GM12878 (cell line): ENCODE results near the gene LRRC61. TPM values are rescaled to one million over a fixed set of nuclear protein-coding genes. Genes with fewer than 3 reads are reported as not detected.

Experiments used
- ATAC-seq: fragments of 200-7000 bp; cut with Tn5 transposase; 3 replicates; pipeline ENCODE4 v1.9.1; 2020; ENCODE audit warnings: mild to moderate bottlenecking, moderate library complexity
- BruUV-seq: library from RNA; stranded (reverse); fragments of 400-500 nt; replicated peaks from 2 replicates; lab custom pipeline; 2021; lab: Mats Ljungman, UMichigan
- CTCF ChIA-PET: fragments of 300-600 bp; sonication (Branson Sonifier 250); formaldehyde crosslinking; extraction: SDS; loops from one replicate; lab custom pipeline; 2021; ENCODE audit warnings: inconsistent platforms; lab: Yijun Ruan, JAX
- POLR2A ChIA-PET: fragments of 350-600 bp; formaldehyde crosslinking; extraction: SDS; loops from one replicate; lab custom pipeline; 2021; ENCODE audit warnings: inconsistent platforms; lab: Charles Lee
- RAD21 ChIA-PET: fragments of 300-600 bp; sonication (Branson Sonifier 250); formaldehyde crosslinking; loops from one replicate; lab custom pipeline; 2023; ENCODE audit warnings: antibody characterized with exemption; ENCODE audit not compliant: unreplicated experiment; lab: Charles Lee
- SMC1A ChIA-PET: fragments of 300-600 bp; sonication (Branson Sonifier 250); formaldehyde crosslinking; loops from one replicate; lab custom pipeline; 2023; ENCODE audit not compliant: unreplicated experiment, uncharacterized antibody; lab: Charles Lee
- DNase-seq: peaks from one replicate; pipeline ENCODE4 v3.0.0-alpha.2; 2011; ENCODE audit warnings: low read depth, low spot score
- FAIRE-seq: peaks from 3 replicates; lab custom pipeline; 2011; peaks lifted over from hg19 to GRCh38; lab: Jason Lieb, UNC
- H2AFZ ChIP-seq: 2 replicates; pipeline ENCODE4 v1.6.0; 2011; ENCODE audit warnings: low read depth, low read length, control low read depth; ENCODE audit not compliant: control insufficient read depth
- H3K27ac ChIP-seq: 2 replicates; pipeline ENCODE4 v1.5.1; 2011; ENCODE audit warnings: control low read depth; ENCODE audit not compliant: control insufficient read depth, insufficient read depth
- H3K27me3 ChIP-seq, 2 experiments: replicated peaks in 1 of 2; 2 replicates each; pipeline versions ENCODE4 v1.6.0 to v1.6.1; 2011; ENCODE audit warnings: low read length in 1 of 2; ENCODE audit not compliant: control insufficient read depth in 2 of 2, insufficient read depth in 2 of 2
- H3K36me3 ChIP-seq, 2 experiments: 2 replicates each; pipeline ENCODE4 v1.5.1; 2011; ENCODE audit warnings: low read length in 1 of 2; ENCODE audit not compliant: control insufficient read depth in 2 of 2, insufficient read depth in 2 of 2
- H3K4me1 ChIP-seq: 2 replicates; pipeline ENCODE4 v1.6.1; 2011; ENCODE audit warnings: mild to moderate bottlenecking, low read length, moderate library complexity, mixed read lengths; ENCODE audit not compliant: control insufficient read depth, insufficient read depth
- H3K4me2 ChIP-seq: 2 replicates; pipeline ENCODE4 v1.6.0; 2011; ENCODE audit warnings: control low read depth; ENCODE audit not compliant: control insufficient read depth, insufficient read depth
- H3K4me3 ChIP-seq: fragments of 200-600 bp; sonication (generic); 2 replicates; pipeline ENCODE4 v1.5.1; 2016
- H3K79me2 ChIP-seq: 2 replicates; pipeline ENCODE4 v1.6.0; 2011; ENCODE audit warnings: low read length; ENCODE audit not compliant: control insufficient read depth, insufficient read depth
- H3K9ac ChIP-seq: 2 replicates; pipeline ENCODE4 v1.8.0; 2011; ENCODE audit warnings: low read length, control low read depth, mixed read lengths; ENCODE audit not compliant: control insufficient read depth, insufficient read depth
- H3K9me3 ChIP-seq: replicated peaks from 3 replicates; pipeline ENCODE4 v1.5.1; 2011; ENCODE audit warnings: mild to moderate bottlenecking, low read length; ENCODE audit not compliant: control insufficient read depth, insufficient read depth
- H4K20me1 ChIP-seq: 2 replicates; pipeline ENCODE4 v1.6.0; 2011; ENCODE audit not compliant: control insufficient read depth, insufficient read depth
- BHLHE40 ChIP-seq, 2 experiments: fragments of 450-650 bp in 1 of 2; IDR thresholded peaks; 2 replicates each; pipeline ENCODE4 v1.6.1; 2011 to 2017; ENCODE audit warnings: low read depth in 2 of 2, borderline replicate concordance in 1 of 2, improper control_type of control experiment in 1 of 2, low read length in 1 of 2, mild to moderate bottlenecking in 1 of 2
- HDAC6 ChIP-seq: fragments of 200-600 bp; sonication (generic); IDR thresholded peaks from one replicate; pipeline ENCODE4 v1.8.0; 2017; ENCODE audit warnings: antibody characterized with exemption; ENCODE audit not compliant: unreplicated experiment
- HDGF ChIP-seq: fragments of 450-650 bp; IDR thresholded peaks from 2 replicates; pipeline ENCODE4 v1.6.1; 2016; ENCODE audit warnings: antibody characterized with exemption
- IRF3 ChIP-seq: fragments of 450-650 bp; IDR thresholded peaks from 2 replicates; pipeline ENCODE4 v1.6.1; 2014; ENCODE audit warnings: mild to moderate bottlenecking
- IRF4 ChIP-seq: IDR thresholded peaks from 2 replicates; pipeline ENCODE4 v1.6.1; 2011; ENCODE audit warnings: low read depth, low read length
- MEF2A ChIP-seq: IDR thresholded peaks from 2 replicates; pipeline ENCODE4 v1.6.1; 2011; ENCODE audit warnings: low read depth, mild to moderate bottlenecking, low read length, moderate library complexity; ENCODE audit not compliant: insufficient read depth
- MEF2B ChIP-seq: fragments of 450-650 bp; IDR thresholded peaks from 2 replicates; pipeline ENCODE4 v1.6.1; 2018; ENCODE audit warnings: mild to moderate bottlenecking, moderate library complexity; ENCODE audit not compliant: partially characterized antibody, poor library complexity, severe bottlenecking
- NBN ChIP-seq: fragments of 450-650 bp; IDR thresholded peaks from 2 replicates; pipeline ENCODE4 v1.6.1; 2016
- NFYB ChIP-seq: IDR thresholded peaks from 2 replicates; pipeline ENCODE4 v1.6.1; 2011; ENCODE audit warnings: low read depth, mild to moderate bottlenecking, low read length, improper control_type of control experiment, moderate library complexity; ENCODE audit not compliant: insufficient read depth
- SMAD5 ChIP-seq: IDR thresholded peaks from 2 replicates; pipeline ENCODE4 v1.6.1; 2016; ENCODE audit warnings: antibody characterized with exemption, low read depth
- SPI1 ChIP-seq: IDR thresholded peaks from 2 replicates; pipeline ENCODE4 v1.6.1; 2011; ENCODE audit warnings: low read depth, mild to moderate bottlenecking, low read length, moderate library complexity, borderline replicate concordance; ENCODE audit not compliant: insufficient read depth
- TCF12 ChIP-seq: IDR thresholded peaks from 2 replicates; pipeline ENCODE4 v1.6.1; 2011; ENCODE audit warnings: low read depth, mild to moderate bottlenecking, low read length
- USF1 ChIP-seq: IDR thresholded peaks from 2 replicates; pipeline ENCODE4 v1.6.1; 2011; ENCODE audit warnings: borderline replicate concordance, low read depth, mild to moderate bottlenecking, moderate library complexity, mixed read lengths, low read length; ENCODE audit not compliant: insufficient read depth; ENCODE audit errors: extremely low read length
- ZNF24 ChIP-seq: fragments of 450-650 bp; IDR thresholded peaks from 2 replicates; pipeline ENCODE4 v1.6.1; 2017; ENCODE audit warnings: antibody characterized with exemption, mild to moderate bottlenecking
- ZNF687 ChIP-seq: fragments of 450-650 bp; IDR thresholded peaks from 2 replicates; pipeline ENCODE4 v1.6.1; 2017; ENCODE audit warnings: mild to moderate bottlenecking, moderate library complexity
- WGBS: methylation state at CpG from one replicate; pipeline ENCODE4 v1.1.6; 2016; ENCODE audit warnings: low lambda C conversion rate; ENCODE audit not compliant: insufficient replicate concordance, insufficient coverage; ENCODE audit errors: missing lambda C conversion rate; 5-methylcytosine and 5-hydroxymethylcytosine counted together
- in situ Hi-C: fragments of 300-500 bp; cut with MboI; formaldehyde crosslinking; loops from 9 replicates; pipeline ENCODE4 v1.14.3; 2018; ENCODE audit warnings: mixed read lengths
- intact Hi-C: fragments of 100-400 bp; cut with micrococcal nuclease; formaldehyde crosslinking; loops from one replicate; pipeline ENCODE4 v1.14.2; 2022; ENCODE audit not compliant: unreplicated experiment
- polyA plus RNA-seq, 11 experiments: library from polyadenylated mRNA; depleted of rRNA in 4 of 11; unstranded in 6 of 11; stranded (reverse) in 5 of 11; fragments of >200 nt; fragmentation: Nextera tagmentation in 4 of 11; fragmentation: Illumina TruSeq in 1 of 11; extraction: Ambion mirVana in 4 of 11; extraction: Trizol in 1 of 11; gene quantifications; 1 replicate in 1 of 11; 2 replicates in 10 of 11; pipeline versions ENCODE4 v1.2.1 to v1.2.3, GENCODE V29; 2011 to 2016; ENCODE audit warnings: inconsistent platforms in 2 of 11, missing spikeins in 2 of 11, low read depth in 1 of 11
- total RNA-seq, 4 experiments: library from RNA; depleted of rRNA in 3 of 4; stranded (reverse); fragments of >200 nt in 3 of 4; fragmentation: Illumina TruSeq in 1 of 4; extraction: Trizol in 1 of 4; gene quantifications; 2 replicates each; pipeline versions ENCODE4 v1.2.1 to v1.2.3, GENCODE V29; 2013 to 2021
- TF ChIP-seq, protein P1 (sequence below): IDR thresholded peaks from 2 replicates; pipeline ENCODE4 v1.6.1; 2012; ENCODE audit warnings: low read length, inconsistent platforms

LRRC61 gene
- total and polyA plus RNA-seq, 10 of the 15 experiments (the other 5 are each of a cell fraction or from before 2014, with no cell fraction given) = 1.4 to 54.2 (median 21.8) TPM

GRCh38 chr7:150380463-150380862, 57.3 kb downstream of the LRRC61 start:
- Histone ChIP-seq H3K9ac (peak overlapping the region; percentile 84), H3K4me3 (peak overlapping the region; percentile 99), H3K4me1 (peaks cover 73% of the 10 kb centered on the region), H3K27me3 (no peaks in the 10 kb centered on the region), H3K9me3 (no peaks in the 10 kb centered on the region), H3K79me2 (peaks cover 58% of the 10 kb centered on the region), H3K36me3 (peaks cover 0 to 2% of the 10 kb centered on the region in 2 experiments; a peak in 2 of 4 replicates), H4K20me1 (no peaks in the 10 kb centered on the region; the same call in 1 of the 2 replicates), H3K4me2 (peak overlapping the region; percentile 58), H3K27ac (peak overlapping the region; percentile 97), H2AFZ (no peak overlapping the region)
- 2% methylated on average over 11 of the region's 11 CpGs for WGBS
- CTCF ChIA-PET = interaction anchor here (0.8 to 1.8 kb wide), 6 partner anchors 11 to 52 kb away, joined by 3 to 12 read pairs (median 4); a partner anchor contains a TSS
- DNase-seq (no peak), ATAC-seq (peak; percentile 6), FAIRE-seq (peak; percentile 56)
- in situ Hi-C loops (no loop called here), intact Hi-C loops (loop anchor here (1.0 to 2.0 kb wide), 2 partner anchors 20 to 41 kb away; no protein-coding TSS in a partner anchor)
- SMC1A ChIA-PET = interaction anchor here (1.1 to 2.0 kb wide), 8 partner anchors 11 to 287 kb away, joined by 3 to 28 read pairs (median 8); a partner anchor contains a TSS
- RAD21 ChIA-PET = interaction anchor here (0.6 to 2.0 kb wide), 7 partner anchors 11 to 937 kb away, joined by 3 to 29 read pairs (median 4); partner anchors contain the start of gene REPIN1
- POLR2A ChIA-PET = interaction anchor here (0.6 to 1.9 kb wide), 9 partner anchors 11 to 844 kb away, joined by 3 to 26 read pairs (median 3); partner anchors contain the start of gene REPIN1
- no TSS peak for BruUV-seq
- TF ChIP-seq MEF2A (no peak), ZNF24 (peak; percentile 47; the same call in 1 of the 2 replicates), ZNF687 (peak; percentile 98), HDAC6 (no peak), SMAD5 (no peak), MEF2B (peak; percentile 27), BHLHE40 (IDR thresholded peaks at IDR 0.05; ENCODE audit: borderline replicate concordance in 1 of 2, low read depth in 2 of 2, low read length in 1 of 2) (peak in 1 of 2 experiments; percentile 64; a peak in 2 of 4 replicates), NFYB (no peak), HDGF (0 out of 2 replicates have a peak, but pooled peaks have one; percentile 41), IRF4 (0 out of 2 replicates have a peak, but pooled peaks have one; percentile 40), SPI1 (peak; percentile 87; the same call in 1 of the 2 replicates), NBN (peak; percentile 53; the same call in 1 of the 2 replicates), TCF12 (peak; percentile 66; the same call in 1 of the 2 replicates), IRF3 (no peak), USF1 (no peak)
- TF ChIP-seq, protein P1, sequence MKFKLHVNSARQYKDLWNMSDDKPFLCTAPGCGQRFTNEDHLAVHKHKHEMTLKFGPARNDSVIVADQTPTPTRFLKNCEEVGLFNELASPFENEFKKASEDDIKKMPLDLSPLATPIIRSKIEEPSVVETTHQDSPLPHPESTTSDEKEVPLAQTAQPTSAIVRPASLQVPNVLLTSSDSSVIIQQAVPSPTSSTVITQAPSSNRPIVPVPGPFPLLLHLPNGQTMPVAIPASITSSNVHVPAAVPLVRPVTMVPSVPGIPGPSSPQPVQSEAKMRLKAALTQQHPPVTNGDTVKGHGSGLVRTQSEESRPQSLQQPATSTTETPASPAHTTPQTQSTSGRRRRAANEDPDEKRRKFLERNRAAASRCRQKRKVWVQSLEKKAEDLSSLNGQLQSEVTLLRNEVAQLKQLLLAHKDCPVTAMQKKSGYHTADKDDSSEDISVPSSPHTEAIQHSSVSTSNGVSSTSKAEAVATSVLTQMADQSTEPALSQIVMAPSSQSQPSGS = no peak
